PC-9 (cell line): ENCODE measurements around the gene DSCAML1. TPM values are rescaled to one million over a fixed set of nuclear protein-coding genes. Genes with fewer than 3 reads are reported as not detected.

Experiments
- BruUV-seq: library from RNA; stranded (reverse); fragments of 400-500 nt; replicated peaks from 2 replicates; lab custom pipeline; 2021; lab: Mats Ljungman, UMichigan
- CTCF ChIA-PET: fragments of 300-600 bp; sonication (Branson Sonifier 250); formaldehyde crosslinking; loops from one replicate; lab custom pipeline; 2022; ENCODE audit warnings: antibody characterized with exemption; lab: Charles Lee
- POLR2A ChIA-PET: fragments of 300-600 bp; sonication (Branson Sonifier 250); formaldehyde crosslinking; loops from one replicate; lab custom pipeline; 2022; ENCODE audit warnings: antibody characterized with exemption; ENCODE audit not compliant: unreplicated experiment; lab: Charles Lee
- DNase-seq, 2 experiments: peaks; one replicate each; pipeline versions ENCODE4 v3.0.0 to v3.0.0-alpha.2; 2015 to 2022; ENCODE audit warnings: mixed read lengths in 1 of 2
- H2AFZ ChIP-seq: fragments of 200-600 bp; sonication (generic); 2 replicates; pipeline ENCODE4 v1.8.1; 2017; ENCODE audit warnings: antibody characterized with exemption
- H3F3A ChIP-seq: fragments of 200-600 bp; sonication (generic); 2 replicates; pipeline ENCODE4 v1.8.1; 2017; ENCODE audit warnings: antibody characterized with exemption, mild to moderate bottlenecking, low read depth; ENCODE audit not compliant: insufficient read depth
- H3K27ac ChIP-seq: fragments of 200-600 bp; sonication (generic); 2 replicates; pipeline ENCODE4 v1.6.1; 2016; ENCODE audit warnings: mixed run types
- H3K27me3 ChIP-seq: fragments of 200-600 bp; sonication (generic); 2 replicates; pipeline ENCODE4 v1.6.1; 2016; ENCODE audit warnings: low read depth, mixed run types; ENCODE audit not compliant: insufficient read depth
- H3K36me3 ChIP-seq: fragments of 200-600 bp; sonication (generic); 2 replicates; pipeline ENCODE4 v1.6.1; 2016; ENCODE audit warnings: low read depth, mixed run types
- H3K4me1 ChIP-seq: fragments of 200-600 bp; sonication (generic); replicated peaks from 2 replicates; pipeline ENCODE4 v1.6.1; 2016; ENCODE audit warnings: mixed run types; ENCODE audit not compliant: insufficient read depth
- H3K4me2 ChIP-seq: fragments of 200-600 bp; sonication (generic); 2 replicates; pipeline ENCODE4 v1.6.1; 2017; ENCODE audit warnings: mixed run types
- H3K4me3 ChIP-seq: fragments of 200-600 bp; sonication (generic); 2 replicates; pipeline ENCODE4 v1.6.1; 2016; ENCODE audit warnings: mixed run types
- H3K79me2 ChIP-seq: fragments of 200-600 bp; sonication (generic); 2 replicates; pipeline ENCODE4 v1.6.1; 2017; ENCODE audit warnings: low read depth, mixed run types
- H3K9me2 ChIP-seq: fragments of 200-600 bp; sonication (generic); 2 replicates; pipeline ENCODE4 v1.8.1; 2017; ENCODE audit warnings: mild to moderate bottlenecking; ENCODE audit not compliant: insufficient read depth
- H3K9me3 ChIP-seq: fragments of 200-600 bp; sonication (generic); 2 replicates; pipeline ENCODE4 v1.8.1; 2016; ENCODE audit warnings: low read depth; ENCODE audit not compliant: insufficient read depth
- H4K20me1 ChIP-seq: fragments of 200-600 bp; sonication (generic); 2 replicates; pipeline ENCODE4 v1.8.1; 2017; ENCODE audit not compliant: insufficient read depth
- EZH2 ChIP-seq: fragments of 200-600 bp; sonication (generic); IDR thresholded peaks from 2 replicates; pipeline ENCODE4 v1.8.0; 2017; ENCODE audit warnings: antibody characterized with exemption, low read depth
- intact Hi-C: fragments of 100-400 bp; cut with micrococcal nuclease; formaldehyde crosslinking; loops from one replicate; pipeline ENCODE4 v1.10.0; 2022; ENCODE audit not compliant: unreplicated experiment
- total RNA-seq: library from RNA; stranded (reverse); gene quantifications from 2 replicates; pipeline ENCODE4 v1.2.3, GENCODE V29; 2021
- TF ChIP-seq, protein P1 (sequence below): fragments of 200-600 bp; sonication (generic); conservative IDR thresholded peaks from 2 replicates; pipeline ENCODE4 v1.6.1; 2017; ENCODE audit warnings: mixed run types, antibody characterized with exemption, mild to moderate bottlenecking, moderate library complexity

DSCAML1 gene
- total RNA-seq, 1 experiment from 2014 or later: not detected

- Histone ChIP-seq H3K79me2 (no peaks in the 10 kb centered on the region), H3K4me3 (no peak overlapping the region), H3K9me2 (no peaks in the 10 kb centered on the region), H4K20me1 (peaks cover 3% of the 10 kb centered on the region; the same call in 1 of the 2 replicates), H3K27ac (no peak overlapping the region), H3K4me1 (no peaks in the 10 kb centered on the region), H3K9me3 (no peaks in the 10 kb centered on the region), H3K27me3 (peaks cover 100% of the 10 kb centered on the region), H3F3A (no peaks in the 10 kb centered on the region), H3K4me2 (no peak overlapping the region), H2AFZ (no peak overlapping the region), H3K36me3 (no peaks in the 10 kb centered on the region)
- CTCF ChIA-PET: no interaction called here
- intact Hi-C loops: no loop called here
- POLR2A ChIA-PET: no interaction called here
- no peak for DNase-seq
- no peak for TF ChIP-seq EZH2
- TF ChIP-seq, protein P1, sequence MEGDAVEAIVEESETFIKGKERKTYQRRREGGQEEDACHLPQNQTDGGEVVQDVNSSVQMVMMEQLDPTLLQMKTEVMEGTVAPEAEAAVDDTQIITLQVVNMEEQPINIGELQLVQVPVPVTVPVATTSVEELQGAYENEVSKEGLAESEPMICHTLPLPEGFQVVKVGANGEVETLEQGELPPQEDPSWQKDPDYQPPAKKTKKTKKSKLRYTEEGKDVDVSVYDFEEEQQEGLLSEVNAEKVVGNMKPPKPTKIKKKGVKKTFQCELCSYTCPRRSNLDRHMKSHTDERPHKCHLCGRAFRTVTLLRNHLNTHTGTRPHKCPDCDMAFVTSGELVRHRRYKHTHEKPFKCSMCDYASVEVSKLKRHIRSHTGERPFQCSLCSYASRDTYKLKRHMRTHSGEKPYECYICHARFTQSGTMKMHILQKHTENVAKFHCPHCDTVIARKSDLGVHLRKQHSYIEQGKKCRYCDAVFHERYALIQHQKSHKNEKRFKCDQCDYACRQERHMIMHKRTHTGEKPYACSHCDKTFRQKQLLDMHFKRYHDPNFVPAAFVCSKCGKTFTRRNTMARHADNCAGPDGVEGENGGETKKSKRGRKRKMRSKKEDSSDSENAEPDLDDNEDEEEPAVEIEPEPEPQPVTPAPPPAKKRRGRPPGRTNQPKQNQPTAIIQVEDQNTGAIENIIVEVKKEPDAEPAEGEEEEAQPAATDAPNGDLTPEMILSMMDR: no peak
- no TSS peak for BruUV-seq
Measured at GRCh38 chr11:117631336-117632140, 165.5 kb downstream of the DSCAML1 start.

- no peaks in the 10 kb centered on the region for H3K9me2 ChIP-seq
- no peaks in the 10 kb centered on the region; the same call in 1 of the 2 replicates for H4K20me1 ChIP-seq
- DNase-seq: no peak
- H2AFZ ChIP-seq: no peak overlapping the region
- H3K4me2 ChIP-seq: no peak overlapping the region
- no peak overlapping the region for H3K27ac ChIP-seq
- ChIA-PET POLR2A (no interaction called here), CTCF (no interaction called here)
- TF ChIP-seq, protein P1: no peak
- no peak for TF ChIP-seq EZH2
- no peaks in the 10 kb centered on the region for H3K4me1 ChIP-seq
- H3K36me3 ChIP-seq: no peaks in the 10 kb centered on the region
- BruUV-seq: no TSS peak
- no peak overlapping the region for H3K4me3 ChIP-seq
- intact Hi-C loops: no loop called here
- no peaks in the 10 kb centered on the region for H3K9me3 ChIP-seq
- H3F3A ChIP-seq: no peaks in the 10 kb centered on the region
- no peaks in the 10 kb centered on the region for H3K79me2 ChIP-seq
- peaks cover 100% of the 10 kb centered on the region for H3K27me3 ChIP-seq
Measured at GRCh38 chr11:117629891-117630538, 167.0 kb downstream of the DSCAML1 start.

GRCh38 chr11:117629146-117629545 lies 167.9 kb downstream of the DSCAML1 start:
- ChIA-PET POLR2A (no interaction called here), CTCF (no interaction called here)
- Histone ChIP-seq H2AFZ (no peak overlapping the region), H3K36me3 (no peaks in the 10 kb centered on the region), H3K4me2 (no peak overlapping the region), H3K9me2 (no peaks in the 10 kb centered on the region), H3K79me2 (no peaks in the 10 kb centered on the region), H3K9me3 (no peaks in the 10 kb centered on the region), H3K27ac (no peak overlapping the region), H3K27me3 (peaks cover 100% of the 10 kb centered on the region), H3K4me1 (no peaks in the 10 kb centered on the region), H3F3A (no peaks in the 10 kb centered on the region), H4K20me1 (no peaks in the 10 kb centered on the region; the same call in 1 of the 2 replicates), H3K4me3 (no peak overlapping the region)
- no peak for TF ChIP-seq EZH2
- TF ChIP-seq, protein P1: no peak
- DNase-seq: no peak
- intact Hi-C loops: no loop called here
- no TSS peak for BruUV-seq
